ENCODE data around the gene CDH13. TPM values are rescaled to one million over a fixed set of nuclear protein-coding genes. Genes with fewer than 3 reads are reported as not detected.

Gene CDH13
- total and polyA plus RNA-seq, 2 experiments from 2014 or later, result 1.6 to 4.4 TPM

GRCh38 chr16:82924075-82924854, 297.5 kb downstream of the CDH13 start:
- H3K27me3 Mint-ChIP-seq (ENCODE audit: insufficient read depth, low read depth, poor library complexity), result peaks cover 2% of the 10 kb centered on the region
- H3K27ac Mint-ChIP-seq, result no peak overlapping the region
- H3K36me3 Mint-ChIP-seq (ENCODE audit: low read depth), result no peaks in the 10 kb centered on the region
- H3K4me3 ChIP-seq, result no peak overlapping the region
- TF ChIP-seq JUNB (IDR thresholded peaks at IDR 0.05; ENCODE audit: unreplicated experiment) (no peak), ZNF114 (CRISPR knock-in tag; IDR thresholded peaks at IDR 0.05) (no peak), ZNF331 (CRISPR knock-in tag; IDR thresholded peaks at IDR 0.05; ENCODE audit: low read depth) (no peak), CREB1 (CRISPR knock-in tag; IDR thresholded peaks at IDR 0.05; ENCODE audit: low read depth) (no peak), NANOG (IDR thresholded peaks at IDR 0.05; ENCODE audit: borderline replicate concordance) (no peak), ZNF462 (CRISPR knock-in tag; IDR thresholded peaks at IDR 0.05) (no peak), STAT1 (IDR thresholded peaks at IDR 0.05; ENCODE audit: unreplicated experiment) (no peak), EZH2phosphoT487 (IDR thresholded peaks at IDR 0.05; ENCODE audit: unreplicated experiment) (no peak), POLR2AphosphoS5 (IDR thresholded peaks at IDR 0.05; ENCODE audit: low read depth) (no peak), EZH2 (IDR thresholded peaks at IDR 0.05; ENCODE audit: low read depth, unreplicated experiment) (no peak), REST (IDR thresholded peaks at IDR 0.05; ENCODE audit: unreplicated experiment) (no peak)
- TF ChIP-seq, protein P1, sequence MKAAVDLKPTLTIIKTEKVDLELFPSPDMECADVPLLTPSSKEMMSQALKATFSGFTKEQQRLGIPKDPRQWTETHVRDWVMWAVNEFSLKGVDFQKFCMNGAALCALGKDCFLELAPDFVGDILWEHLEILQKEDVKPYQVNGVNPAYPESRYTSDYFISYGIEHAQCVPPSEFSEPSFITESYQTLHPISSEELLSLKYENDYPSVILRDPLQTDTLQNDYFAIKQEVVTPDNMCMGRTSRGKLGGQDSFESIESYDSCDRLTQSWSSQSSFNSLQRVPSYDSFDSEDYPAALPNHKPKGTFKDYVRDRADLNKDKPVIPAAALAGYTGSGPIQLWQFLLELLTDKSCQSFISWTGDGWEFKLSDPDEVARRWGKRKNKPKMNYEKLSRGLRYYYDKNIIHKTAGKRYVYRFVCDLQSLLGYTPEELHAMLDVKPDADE (IDR thresholded peaks at IDR 0.05), result no peak
- TF ChIP-seq, protein P2, sequence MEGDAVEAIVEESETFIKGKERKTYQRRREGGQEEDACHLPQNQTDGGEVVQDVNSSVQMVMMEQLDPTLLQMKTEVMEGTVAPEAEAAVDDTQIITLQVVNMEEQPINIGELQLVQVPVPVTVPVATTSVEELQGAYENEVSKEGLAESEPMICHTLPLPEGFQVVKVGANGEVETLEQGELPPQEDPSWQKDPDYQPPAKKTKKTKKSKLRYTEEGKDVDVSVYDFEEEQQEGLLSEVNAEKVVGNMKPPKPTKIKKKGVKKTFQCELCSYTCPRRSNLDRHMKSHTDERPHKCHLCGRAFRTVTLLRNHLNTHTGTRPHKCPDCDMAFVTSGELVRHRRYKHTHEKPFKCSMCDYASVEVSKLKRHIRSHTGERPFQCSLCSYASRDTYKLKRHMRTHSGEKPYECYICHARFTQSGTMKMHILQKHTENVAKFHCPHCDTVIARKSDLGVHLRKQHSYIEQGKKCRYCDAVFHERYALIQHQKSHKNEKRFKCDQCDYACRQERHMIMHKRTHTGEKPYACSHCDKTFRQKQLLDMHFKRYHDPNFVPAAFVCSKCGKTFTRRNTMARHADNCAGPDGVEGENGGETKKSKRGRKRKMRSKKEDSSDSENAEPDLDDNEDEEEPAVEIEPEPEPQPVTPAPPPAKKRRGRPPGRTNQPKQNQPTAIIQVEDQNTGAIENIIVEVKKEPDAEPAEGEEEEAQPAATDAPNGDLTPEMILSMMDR (conservative IDR thresholded peaks at IDR 0.05; ENCODE audit: low read depth in 2 of 2), result no peak
- DNase-seq (ENCODE audit: low spot score) (no peak), ATAC-seq (no peak)
- no peaks in the 10 kb centered on the region for H3K36me3 ChIP-seq (ENCODE audit: insufficient read depth)
- no peaks in the 10 kb centered on the region for H3K27me3 ChIP-seq (ENCODE audit: insufficient read depth)
- H3K4me1 Mint-ChIP-seq, result no peaks in the 10 kb centered on the region
- no peak overlapping the region for H2AFZ ChIP-seq
- no peaks in the 10 kb centered on the region for H4K20me1 ChIP-seq (replicated peaks; ENCODE audit: insufficient read depth)
- H3K4me2 ChIP-seq, result no peak overlapping the region
- H3K9me2 ChIP-seq (ENCODE audit: insufficient read depth), result 0 out of 2 replicates have a peak, but pooled peaks cover 3% of the 10 kb centered on the region
- no peaks in the 10 kb centered on the region for H3F3A ChIP-seq (replicated peaks; ENCODE audit: low read depth)
- H3K79me2 ChIP-seq (replicated peaks; ENCODE audit: insufficient read depth), result no peaks in the 10 kb centered on the region
- no peaks in the 10 kb centered on the region for H3K4me1 ChIP-seq (ENCODE audit: insufficient read depth)
- no peak overlapping the region for H3K4me3 Mint-ChIP-seq
- no peak overlapping the region for H3K27ac ChIP-seq (ENCODE audit: low read depth)
- no peaks in the 10 kb centered on the region for H3K9me3 Mint-ChIP-seq

Measured in GM23338 (cell line).